Calu3 (cell line): ENCODE measurements around the gene NRIP1. TPM values are rescaled to one million over a fixed set of nuclear protein-coding genes. Genes with fewer than 3 reads are reported as not detected.
"Not testable (repeated sequence)": the region's sequence is repeated elsewhere in the genome, so short reads cannot be mapped to it uniquely, and the experiment has no call there.

Source experiments
- BruUV-seq: library from RNA; stranded (reverse); fragments of 400-500 nt; replicated peaks from 2 replicates; lab custom pipeline; 2021; lab: Mats Ljungman, UMichigan
- CTCF ChIA-PET: fragments of 300-600 bp; sonication (Branson Sonifier 250); formaldehyde crosslinking; loops from one replicate; lab custom pipeline; 2022; ENCODE audit warnings: antibody characterized with exemption; lab: Charles Lee
- DNase-seq: peaks from one replicate; pipeline ENCODE4 v3.0.0; 2022
- H3K27ac Mint-ChIP-seq: one replicate; pipeline ENCODE4 v1.8.0; 2022; ENCODE audit warnings: mixed read lengths; ENCODE audit not compliant: unreplicated experiment
- H3K27me3 Mint-ChIP-seq: one replicate; pipeline ENCODE4 v1.8.0; 2022; ENCODE audit warnings: mixed read lengths; ENCODE audit not compliant: unreplicated experiment
- H3K36me3 Mint-ChIP-seq: one replicate; pipeline ENCODE4 v1.8.0; 2022; ENCODE audit warnings: mild to moderate bottlenecking, moderate library complexity, mixed read lengths; ENCODE audit not compliant: insufficient read depth, unreplicated experiment
- H3K4me1 Mint-ChIP-seq: one replicate; pipeline ENCODE4 v1.8.0; 2022; ENCODE audit warnings: mild to moderate bottlenecking, low read depth, mixed read lengths; ENCODE audit not compliant: unreplicated experiment
- H3K4me3 Mint-ChIP-seq: one replicate; pipeline ENCODE4 v1.8.0; 2022; ENCODE audit warnings: mild to moderate bottlenecking, low read depth, moderate library complexity, mixed read lengths; ENCODE audit not compliant: unreplicated experiment
- H3K9me3 Mint-ChIP-seq: one replicate; pipeline ENCODE4 v1.8.0; 2022; ENCODE audit warnings: low read depth, mixed read lengths; ENCODE audit not compliant: unreplicated experiment
- intact Hi-C: fragments of 100-400 bp; cut with micrococcal nuclease; formaldehyde crosslinking; loops from one replicate; pipeline ENCODE4 v1.10.0; 2022; ENCODE audit not compliant: unreplicated experiment
- total RNA-seq: library from RNA; stranded (reverse); gene quantifications from 2 replicates; pipeline ENCODE4 v1.2.3, GENCODE V29; 2022
- TF ChIP-seq, protein P1 (sequence below): fragments of 200-600 bp; IDR thresholded peaks from one replicate; pipeline ENCODE4 v1.8.0; 2022; ENCODE audit warnings: antibody characterized with exemption; ENCODE audit not compliant: unreplicated experiment

NRIP1 gene
- total RNA-seq, 1 experiment from 2014 or later = 58.7 TPM

DNA sequence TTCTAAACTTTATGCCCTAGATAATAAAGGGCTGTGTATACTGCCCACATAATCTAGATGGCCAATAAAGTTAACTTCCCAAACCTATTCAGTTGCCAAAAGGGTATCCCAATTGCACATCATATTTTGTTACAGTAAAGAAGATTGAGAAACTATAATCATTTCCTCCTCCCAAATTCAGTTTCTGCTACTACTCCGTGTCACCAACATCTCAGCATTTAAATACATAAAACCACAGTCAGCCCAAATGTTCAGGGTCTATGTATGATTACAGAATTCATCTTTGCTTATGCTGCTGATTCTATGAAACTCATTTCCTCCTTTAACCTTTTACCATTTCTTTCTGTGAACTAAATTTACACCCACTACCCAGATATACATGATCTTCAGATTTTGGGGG lies 28.6 kb downstream of the NRIP1 start:
- CTCF ChIA-PET = no interaction called here

DNA sequence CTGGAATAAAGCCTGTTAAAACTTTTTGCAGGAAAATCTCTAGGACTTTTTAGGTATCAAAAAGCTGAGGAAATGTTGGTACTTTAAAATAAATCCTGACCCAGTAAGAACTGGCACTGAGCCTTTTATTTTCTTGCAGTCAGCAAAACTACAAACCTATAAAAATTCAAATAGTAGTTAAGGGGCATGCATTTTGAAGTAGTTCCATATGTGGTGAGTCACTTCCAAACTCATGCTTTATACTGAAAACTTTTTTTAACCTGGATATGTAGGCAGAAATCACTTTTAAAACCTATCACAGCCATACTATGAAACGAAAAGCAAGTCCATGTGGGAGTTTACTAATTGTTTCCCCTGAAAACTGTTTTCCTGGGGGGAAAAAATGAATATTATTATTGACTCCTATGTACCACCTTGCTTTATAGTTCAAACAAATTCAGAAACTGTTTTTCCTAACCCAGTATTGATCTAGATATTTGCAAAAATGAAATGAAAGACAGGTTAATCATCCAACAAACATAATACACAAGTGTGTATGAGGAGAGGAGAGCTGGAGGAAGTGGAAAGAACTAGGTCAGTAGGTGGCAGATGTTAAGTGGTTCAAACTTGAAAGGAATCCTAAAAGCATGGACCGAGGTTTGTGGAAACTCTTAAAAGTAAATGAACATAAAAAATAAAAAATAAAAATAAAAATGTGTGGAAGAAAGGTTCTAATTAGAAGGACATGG lies 30.5 kb downstream of the NRIP1 start:
- no peak overlapping the region for H3K4me3 Mint-ChIP-seq
- TF ChIP-seq, protein P1, sequence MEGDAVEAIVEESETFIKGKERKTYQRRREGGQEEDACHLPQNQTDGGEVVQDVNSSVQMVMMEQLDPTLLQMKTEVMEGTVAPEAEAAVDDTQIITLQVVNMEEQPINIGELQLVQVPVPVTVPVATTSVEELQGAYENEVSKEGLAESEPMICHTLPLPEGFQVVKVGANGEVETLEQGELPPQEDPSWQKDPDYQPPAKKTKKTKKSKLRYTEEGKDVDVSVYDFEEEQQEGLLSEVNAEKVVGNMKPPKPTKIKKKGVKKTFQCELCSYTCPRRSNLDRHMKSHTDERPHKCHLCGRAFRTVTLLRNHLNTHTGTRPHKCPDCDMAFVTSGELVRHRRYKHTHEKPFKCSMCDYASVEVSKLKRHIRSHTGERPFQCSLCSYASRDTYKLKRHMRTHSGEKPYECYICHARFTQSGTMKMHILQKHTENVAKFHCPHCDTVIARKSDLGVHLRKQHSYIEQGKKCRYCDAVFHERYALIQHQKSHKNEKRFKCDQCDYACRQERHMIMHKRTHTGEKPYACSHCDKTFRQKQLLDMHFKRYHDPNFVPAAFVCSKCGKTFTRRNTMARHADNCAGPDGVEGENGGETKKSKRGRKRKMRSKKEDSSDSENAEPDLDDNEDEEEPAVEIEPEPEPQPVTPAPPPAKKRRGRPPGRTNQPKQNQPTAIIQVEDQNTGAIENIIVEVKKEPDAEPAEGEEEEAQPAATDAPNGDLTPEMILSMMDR = no peak
- H3K9me3 Mint-ChIP-seq = no peaks in the 10 kb centered on the region
- H3K4me1 Mint-ChIP-seq = peaks cover 31% of the 10 kb centered on the region
- no peak overlapping the region for H3K27ac Mint-ChIP-seq
- intact Hi-C loops = no loop called here
- no peak for DNase-seq
- peaks cover 13% of the 10 kb centered on the region for H3K36me3 Mint-ChIP-seq
- no TSS peak for BruUV-seq
- H3K27me3 Mint-ChIP-seq = no peaks in the 10 kb centered on the region
- CTCF ChIA-PET = interaction anchor here (1.0 kb wide), 1 partner anchor 74 kb away, joined by 3 read pairs; no protein-coding TSS in a partner anchor

More for the DNA sequence above, 28.6 kb downstream of the NRIP1 start:
- BruUV-seq = no TSS peak
- TF ChIP-seq, protein P1 = no peak
- H3K4me3 Mint-ChIP-seq = no peak overlapping the region
- H3K9me3 Mint-ChIP-seq = no peaks in the 10 kb centered on the region
- H3K27ac Mint-ChIP-seq = no peak overlapping the region
- intact Hi-C loops = no loop called here
- peaks cover 16% of the 10 kb centered on the region for H3K4me1 Mint-ChIP-seq
- no peak for DNase-seq
- no peaks in the 10 kb centered on the region for H3K27me3 Mint-ChIP-seq
- peaks cover 8% of the 10 kb centered on the region for H3K36me3 Mint-ChIP-seq

DNA sequence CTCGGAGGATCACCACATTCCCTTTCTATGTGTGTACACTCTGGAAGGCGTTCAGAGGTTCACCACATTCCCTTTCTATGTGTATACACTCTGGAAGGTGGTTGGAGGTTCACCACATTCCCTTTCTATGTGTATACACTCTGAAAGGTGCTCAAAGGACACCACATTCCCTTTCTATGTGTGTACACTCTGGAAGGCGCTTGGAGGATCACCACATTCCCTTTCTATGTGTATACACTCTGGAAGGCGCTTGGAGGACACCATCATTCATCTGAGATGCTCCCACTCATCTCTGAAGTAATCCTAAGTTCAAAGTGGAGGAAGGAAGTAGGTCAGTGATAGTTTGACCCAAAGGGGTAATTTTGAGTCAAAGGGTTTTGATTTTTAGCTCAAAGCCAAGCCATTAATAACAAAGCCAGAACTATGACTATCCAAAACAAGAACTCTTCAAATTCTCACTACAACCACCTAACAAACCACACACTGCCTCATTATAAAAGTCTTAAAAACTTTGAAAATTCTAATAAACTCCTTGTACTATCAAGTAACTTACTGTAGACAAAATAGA lies 32.9 kb downstream of the NRIP1 start:
- no peak for DNase-seq
- CTCF ChIA-PET = no interaction called here
- peaks cover 13% of the 10 kb centered on the region for H3K36me3 Mint-ChIP-seq
- no TSS peak for BruUV-seq
- TF ChIP-seq, protein P1 = no peak
- no peaks in the 10 kb centered on the region for H3K9me3 Mint-ChIP-seq
- peaks cover 39% of the 10 kb centered on the region for H3K4me1 Mint-ChIP-seq
- intact Hi-C loops = no loop called here
- no peak overlapping the region for H3K27ac Mint-ChIP-seq
- no peaks in the 10 kb centered on the region for H3K27me3 Mint-ChIP-seq
- H3K4me3 Mint-ChIP-seq = no peak overlapping the region

GRCh38 chr21:15031362-15031761 lies 33.4 kb downstream of the NRIP1 start:
- H3K9me3 Mint-ChIP-seq, DNase-seq, intact Hi-C loops, BruUV-seq, H3K4me3 Mint-ChIP-seq, H3K27me3 Mint-ChIP-seq, CTCF ChIA-PET, H3K27ac Mint-ChIP-seq: not testable (repeated sequence)
- H3K36me3 Mint-ChIP-seq = peaks cover 11% of the 10 kb centered on the region
- peaks cover 37% of the 10 kb centered on the region for H3K4me1 Mint-ChIP-seq

DNA sequence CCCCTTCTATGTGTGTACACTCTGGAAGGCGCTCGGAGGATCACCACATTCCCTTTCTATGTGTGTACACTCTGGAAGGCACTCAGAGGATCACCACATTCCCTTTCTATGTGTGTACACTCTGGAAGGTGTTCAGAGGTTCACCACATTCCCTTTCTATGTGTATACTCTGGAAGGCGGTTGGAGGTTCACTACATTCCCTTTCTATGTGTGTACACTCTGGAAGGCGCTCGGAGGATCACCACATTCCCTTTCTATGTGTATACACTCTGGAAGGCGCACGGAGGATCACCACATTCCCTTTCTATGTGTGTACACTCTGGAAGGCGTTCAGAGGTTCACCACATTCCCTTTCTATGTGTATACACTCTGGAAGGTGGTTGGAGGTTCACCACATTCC lies 33.9 kb downstream of the NRIP1 start:
- H3K9me3 Mint-ChIP-seq, intact Hi-C loops, H3K36me3 Mint-ChIP-seq, CTCF ChIA-PET, BruUV-seq, H3K27me3 Mint-ChIP-seq, H3K27ac Mint-ChIP-seq, H3K4me3 Mint-ChIP-seq, DNase-seq: not testable (repeated sequence)
- H3K4me1 Mint-ChIP-seq = peaks cover 32% of the 10 kb centered on the region
